ENCODE measurements around the gene FBXO39.

FBXO39 gene

DNA sequence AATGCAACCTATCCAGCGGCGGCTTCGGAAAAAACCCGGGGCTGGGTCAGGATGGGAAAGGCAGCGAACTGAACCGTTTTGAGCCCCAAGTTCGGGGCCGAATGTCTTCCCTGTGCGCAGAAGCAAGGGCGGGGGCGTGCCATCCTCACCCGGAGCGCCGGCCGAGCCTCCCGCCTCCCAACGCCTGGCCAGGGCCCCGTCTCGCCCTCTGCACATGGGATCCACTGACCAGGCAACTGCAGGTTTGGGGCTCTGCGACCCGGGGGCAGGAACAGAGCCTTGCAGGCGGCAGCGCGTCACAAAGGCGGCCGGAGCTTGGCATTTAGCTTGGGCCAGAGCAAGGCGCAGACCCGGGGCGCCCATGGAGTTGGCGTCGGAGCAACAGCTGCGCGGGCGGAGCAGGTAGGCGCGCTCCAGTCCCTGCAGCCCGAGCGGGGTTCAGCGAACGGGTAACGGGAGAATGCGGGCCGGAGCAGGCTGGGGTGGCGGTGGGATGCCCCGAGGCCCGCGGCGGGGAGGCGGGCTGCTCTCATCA is at the start of gene FBXO39:
FBXO39 (plus strand) TSS at position 345 of the 535 bp plus-strand sequence. CDS start 3,654 bp downstream, outside the sequence.
- TF ChIP-seq, protein P1, sequence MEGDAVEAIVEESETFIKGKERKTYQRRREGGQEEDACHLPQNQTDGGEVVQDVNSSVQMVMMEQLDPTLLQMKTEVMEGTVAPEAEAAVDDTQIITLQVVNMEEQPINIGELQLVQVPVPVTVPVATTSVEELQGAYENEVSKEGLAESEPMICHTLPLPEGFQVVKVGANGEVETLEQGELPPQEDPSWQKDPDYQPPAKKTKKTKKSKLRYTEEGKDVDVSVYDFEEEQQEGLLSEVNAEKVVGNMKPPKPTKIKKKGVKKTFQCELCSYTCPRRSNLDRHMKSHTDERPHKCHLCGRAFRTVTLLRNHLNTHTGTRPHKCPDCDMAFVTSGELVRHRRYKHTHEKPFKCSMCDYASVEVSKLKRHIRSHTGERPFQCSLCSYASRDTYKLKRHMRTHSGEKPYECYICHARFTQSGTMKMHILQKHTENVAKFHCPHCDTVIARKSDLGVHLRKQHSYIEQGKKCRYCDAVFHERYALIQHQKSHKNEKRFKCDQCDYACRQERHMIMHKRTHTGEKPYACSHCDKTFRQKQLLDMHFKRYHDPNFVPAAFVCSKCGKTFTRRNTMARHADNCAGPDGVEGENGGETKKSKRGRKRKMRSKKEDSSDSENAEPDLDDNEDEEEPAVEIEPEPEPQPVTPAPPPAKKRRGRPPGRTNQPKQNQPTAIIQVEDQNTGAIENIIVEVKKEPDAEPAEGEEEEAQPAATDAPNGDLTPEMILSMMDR (IDR thresholded peaks at IDR 0.05) = no peak

DNA sequence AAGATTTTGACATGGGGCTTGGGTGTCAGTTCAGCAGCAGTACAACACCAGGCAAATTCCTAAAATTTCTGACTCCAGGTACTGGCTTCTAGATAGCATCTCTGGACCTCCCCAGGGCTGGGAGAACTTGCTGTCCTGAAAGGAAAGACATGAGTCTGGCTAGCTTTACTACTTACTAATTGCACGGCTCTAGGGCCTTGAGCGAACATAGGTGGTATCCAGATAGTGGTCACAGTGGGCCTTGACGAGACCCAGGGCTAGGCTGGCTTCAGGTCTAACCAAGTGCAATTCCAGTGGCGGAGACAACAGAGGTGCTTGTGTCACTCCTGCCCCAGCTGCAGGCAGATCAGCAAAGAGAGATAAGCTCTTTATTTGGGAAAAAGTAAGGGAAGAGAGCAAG is 46.5 kb upstream of the FBXO39 start:
- TF ChIP-seq, protein P1 (IDR thresholded peaks at IDR 0.05) = no peak

DNA sequence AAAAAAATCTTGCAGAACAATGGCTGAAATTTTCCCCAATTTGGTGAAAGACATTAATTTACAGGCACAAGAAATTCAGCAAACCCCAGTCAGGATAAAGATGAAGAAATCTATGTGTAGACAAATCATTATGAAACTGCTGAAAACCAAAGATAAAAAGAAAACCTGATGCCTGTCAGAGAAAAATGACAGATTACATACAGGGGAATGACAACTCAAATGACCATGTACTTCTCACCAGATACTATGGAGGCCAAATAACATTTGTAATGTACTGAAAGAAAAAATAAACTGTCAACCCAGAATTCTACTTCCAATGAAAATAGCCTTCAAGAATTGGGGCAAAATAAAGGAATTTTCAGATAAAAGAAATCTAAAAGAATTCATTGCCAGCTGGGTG is 27.4 kb upstream of the FBXO39 start:
- TF ChIP-seq, protein P1 (IDR thresholded peaks at IDR 0.05) = no peak

DNA sequence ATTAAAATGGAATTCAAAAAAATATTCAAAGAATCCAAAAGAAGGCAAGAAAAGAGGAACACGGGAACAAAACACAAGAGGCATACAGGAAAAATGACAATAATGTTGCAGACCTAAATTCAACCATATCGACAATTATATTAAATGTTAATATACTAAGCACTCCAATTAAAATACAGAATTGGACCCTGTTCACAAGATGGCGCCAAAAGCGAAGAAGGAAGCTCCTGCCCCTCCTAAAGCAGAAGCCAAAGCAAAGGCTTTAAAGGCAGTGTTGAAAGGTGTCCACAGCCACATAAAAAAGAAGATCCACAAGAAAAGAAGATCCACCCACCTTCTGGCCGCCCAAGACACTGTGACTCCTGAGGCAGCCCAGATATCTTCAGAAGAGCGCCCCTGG is 26.5 kb upstream of the FBXO39 start:
- TF ChIP-seq, protein P1 (IDR thresholded peaks at IDR 0.05) = no peak

DNA sequence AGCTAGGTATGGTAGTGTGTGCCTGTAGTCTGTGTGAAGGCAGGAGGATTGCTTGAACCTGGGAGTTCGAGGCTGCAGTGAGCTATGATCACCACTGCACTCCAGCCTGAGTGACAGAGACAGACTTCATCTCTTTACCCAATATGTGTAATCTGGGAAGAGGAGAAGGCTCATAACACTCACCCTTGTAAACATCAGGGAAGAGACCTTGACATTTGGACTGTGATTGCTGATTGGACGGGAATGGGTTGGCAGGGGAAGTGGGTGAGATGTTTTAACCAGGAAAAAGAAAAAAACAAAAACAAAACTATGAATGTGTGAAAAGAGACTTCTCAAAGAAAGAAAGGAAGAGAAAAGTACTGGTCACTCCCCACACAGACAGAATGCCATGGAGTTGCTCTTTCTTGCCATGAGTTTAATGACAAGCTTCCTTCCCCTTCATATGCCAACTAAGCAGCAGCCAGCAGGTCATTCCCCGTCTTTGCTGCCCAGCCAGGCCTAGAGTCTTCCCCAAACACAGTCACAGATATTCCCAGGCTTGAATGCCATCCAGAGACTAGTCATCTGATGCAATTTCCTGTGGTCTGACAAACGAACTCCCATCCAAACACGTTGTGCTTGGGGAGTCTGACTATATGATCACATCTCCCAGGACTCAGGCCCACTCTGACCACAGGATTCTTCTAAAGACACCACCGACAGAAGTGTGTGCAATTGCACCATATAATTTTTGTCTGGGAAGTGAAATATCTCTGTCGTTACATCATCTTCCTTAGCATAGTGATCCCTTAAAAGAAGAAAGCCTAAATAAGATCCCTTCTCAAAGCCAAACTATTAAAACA is 23.7 kb upstream of the FBXO39 start:
- TF ChIP-seq, protein P1 (IDR thresholded peaks at IDR 0.05) = no peak

DNA sequence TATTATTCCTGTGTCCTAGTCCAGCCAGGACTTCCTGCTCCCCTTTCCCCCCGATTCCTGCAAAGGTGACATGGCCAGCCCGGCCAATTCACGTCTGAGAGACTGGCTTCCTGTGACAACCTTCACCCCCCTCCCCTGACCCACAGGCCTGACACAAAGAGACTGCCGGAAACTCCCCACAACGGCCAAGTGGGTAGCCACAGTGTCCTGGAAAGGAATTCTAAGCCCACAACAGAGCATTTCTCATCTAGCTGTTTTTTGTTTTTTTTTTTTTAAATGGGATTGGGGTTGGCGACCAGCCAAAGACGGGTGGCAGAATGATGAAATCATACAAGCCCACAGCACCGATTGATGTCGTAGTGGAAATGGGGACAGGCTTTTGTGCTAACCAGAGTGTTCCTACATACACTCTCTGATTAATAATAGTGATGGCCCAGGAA is 23.0 kb upstream of the FBXO39 start:
- TF ChIP-seq, protein P1 (IDR thresholded peaks at IDR 0.05) = no peak

DNA sequence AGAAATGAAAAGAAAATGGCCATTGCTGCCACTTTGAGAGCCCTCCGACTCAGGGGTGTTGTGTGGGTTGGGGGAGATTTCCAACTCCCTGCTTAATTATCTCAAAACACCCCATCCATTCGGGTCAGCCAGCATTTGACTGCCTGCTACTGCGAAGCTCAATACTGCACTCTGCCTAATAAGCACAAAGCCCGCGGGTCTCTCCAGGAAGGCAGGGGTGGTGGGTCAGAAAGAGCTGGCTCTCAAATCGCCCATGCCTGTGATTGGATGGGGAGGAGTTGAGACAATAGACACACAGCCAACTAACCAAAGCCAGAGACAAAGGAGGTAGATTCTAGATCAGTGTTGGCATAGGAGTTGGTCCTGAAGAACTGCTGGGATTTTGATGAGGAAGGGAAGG is 22.5 kb upstream of the FBXO39 start:
- TF ChIP-seq, protein P1 (IDR thresholded peaks at IDR 0.05) = no peak

All from LNCAP (cell line).